Subcutaneous adipose tissue (tissue), 4 donors: ENCODE data around the gene LIG1. TPM values are rescaled to one million over a fixed set of nuclear protein-coding genes. Genes with fewer than 3 reads are reported as not detected.

Experiments used
- CTCF ChIP-seq: fragments of 450-650 bp; IDR thresholded peaks from one replicate; pipeline ENCODE4 v1.5.1; 2016; ENCODE audit warnings: low read depth, mild to moderate bottlenecking, control low read depth, antibody characterized with exemption, moderate library complexity
- total RNA-seq, 4 donors: library from RNA; depleted of rRNA; stranded (reverse); fragments of >200 nt; gene quantifications; one replicate each; pipeline ENCODE4 v1.1.0, GENCODE V29; 2016

Gene LIG1
- total RNA-seq, 4 donors from 2014 or later = 2.3 to 22.0 (median 8.5) TPM

GRCh38 chr19:48111280-48111679 lies 58.9 kb downstream of the LIG1 start:
- TF ChIP-seq CTCF = no peak

- TF ChIP-seq CTCF = no peak
These were observed 59.7 kb downstream of the LIG1 start, which contains the start of gene PLA2G4C for GRCh38 chr19:48110350-48110966. TSS of gene PLA2G4C (minus strand) at chr19:48110817. CDS start at chr19:48106529, 4,288 bp downstream.

- TF ChIP-seq CTCF = no peak
These were observed 61.0 kb downstream of the LIG1 start for GRCh38 chr19:48108997-48109782.

- TF ChIP-seq CTCF = no peak
These were observed 66.2 kb downstream of the LIG1 start for GRCh38 chr19:48103922-48104321.

GRCh38 chr19:48102870-48103751 lies 67.0 kb downstream of the LIG1 start:
- no peak for TF ChIP-seq CTCF

- TF ChIP-seq CTCF = no peak
These were observed 74.5 kb downstream of the LIG1 start for GRCh38 chr19:48095612-48096175.
